H1 (cell line): Measurements from ENCODE around the gene COL19A1. TPM values are rescaled to one million over a fixed set of nuclear protein-coding genes. Genes with fewer than 3 reads are reported as not detected.

ENCODE experiments used
- CTCF ChIA-PET: fragments of 300-600 bp; sonication (Branson Sonifier 250); formaldehyde crosslinking; loops from one replicate; lab custom pipeline; 2021; ENCODE audit not compliant: partially characterized antibody; lab: Charles Lee
- POLR2A ChIA-PET: fragments of 300-600 bp; sonication (Branson Sonifier 250); formaldehyde crosslinking; loops from one replicate; lab custom pipeline; 2021; ENCODE audit warnings: inconsistent platforms; ENCODE audit not compliant: partially characterized antibody; lab: Charles Lee
- DNase-seq, 2 experiments: peaks; one replicate each; pipeline versions ENCODE4 v3.0.0 to v3.0.0-alpha.2; 2010 to 2022; ENCODE audit warnings: low spot score in 2 of 2, low read depth in 1 of 2, mixed read lengths in 1 of 2
- FAIRE-seq: peaks from 2 replicates; lab custom pipeline; 2011; peaks lifted over from hg19 to GRCh38; lab: Jason Lieb, UNC
- H2AFZ ChIP-seq: 2 replicates; pipeline ENCODE4 v1.8.1; 2012; ENCODE audit warnings: low read length, inconsistent platforms
- H2AK5ac ChIP-seq: 2 replicates; pipeline ENCODE4 v1.6.1; 2013; ENCODE audit warnings: low read depth, low read length
- H2BK120ac ChIP-seq: replicated peaks from 2 replicates; pipeline ENCODE3; 2013; ENCODE audit warnings: low read depth, low read length, inconsistent platforms
- H2BK12ac ChIP-seq: 2 replicates; pipeline ENCODE4 v1.6.1; 2013; ENCODE audit warnings: low read depth, low read length
- H2BK15ac ChIP-seq: 2 replicates; pipeline ENCODE4 v1.6.1; 2013; ENCODE audit warnings: low read length
- H2BK20ac ChIP-seq: 2 replicates; pipeline ENCODE4 v1.6.1; 2013; ENCODE audit warnings: low read length
- H2BK5ac ChIP-seq: 2 replicates; pipeline ENCODE4 v1.6.1; 2013; ENCODE audit warnings: low read depth, low read length
- H3K14ac ChIP-seq: 2 replicates; pipeline ENCODE4 v1.6.1; 2013; ENCODE audit warnings: inconsistent platforms; ENCODE audit not compliant: insufficient read length
- H3K18ac ChIP-seq: 2 replicates; pipeline ENCODE4 v1.6.1; 2013; ENCODE audit warnings: low read length; ENCODE audit errors: extremely low read depth
- H3K23ac ChIP-seq: 2 replicates; pipeline ENCODE4 v1.6.1; 2013; ENCODE audit warnings: inconsistent platforms; ENCODE audit not compliant: insufficient read length
- H3K23me2 ChIP-seq: 2 replicates; pipeline ENCODE4 v1.6.1; 2013; ENCODE audit warnings: low read depth, low read length
- H3K27ac ChIP-seq: 2 replicates; pipeline ENCODE4 v1.6.1; 2011; ENCODE audit warnings: low read depth, low read length, inconsistent platforms
- H3K27me3 ChIP-seq, 4 experiments: replicated peaks in 1 of 4; 1 replicate in 1 of 4; 2 replicates in 3 of 4; pipeline versions ENCODE4 v1.6.1 to v1.8.1; 2011 to 2013; ENCODE audit warnings: low read length in 3 of 4, mild to moderate bottlenecking in 3 of 4, inconsistent platforms in 2 of 4, mixed read lengths in 2 of 4, moderate library complexity in 1 of 4; ENCODE audit not compliant: control insufficient read depth in 3 of 4, insufficient read depth in 3 of 4; ENCODE audit errors: extremely low read depth in 1 of 4
- H3K36me3 ChIP-seq, 4 experiments: 2 replicates each; pipeline versions ENCODE4 v1.6.1 to v1.8.1; 2011 to 2013; ENCODE audit warnings: mild to moderate bottlenecking in 4 of 4, low read length in 3 of 4, moderate library complexity in 2 of 4, control low read depth in 1 of 4, inconsistent platforms in 1 of 4; ENCODE audit not compliant: insufficient read depth in 4 of 4, control insufficient read depth in 2 of 4
- H3K4ac ChIP-seq: replicated peaks from 2 replicates; pipeline ENCODE3; 2013; ENCODE audit warnings: low read length, low read depth, mixed read lengths, inconsistent platforms; ENCODE audit not compliant: insufficient read length
- H3K4me1 ChIP-seq, 4 experiments: replicated peaks in 1 of 4; 1 replicate in 1 of 4; 2 replicates in 3 of 4; pipeline versions ENCODE4 v1.6.1 to v1.8.1; 2011 to 2013; ENCODE audit warnings: low read length in 3 of 4, inconsistent platforms in 2 of 4, mixed read lengths in 1 of 4; ENCODE audit not compliant: insufficient read depth in 4 of 4, control insufficient read depth in 3 of 4
- H3K4me2 ChIP-seq, 2 experiments: 2 replicates each; pipeline versions ENCODE4 v1.6.1 to v1.8.1; 2011 to 2013; ENCODE audit warnings: low read depth in 2 of 2, low read length in 2 of 2, control low read depth in 1 of 2, inconsistent platforms in 1 of 2, mild to moderate bottlenecking in 1 of 2; ENCODE audit not compliant: insufficient read depth in 1 of 2
- H3K4me3 ChIP-seq, 4 experiments: fragments of 200-600, 300-600 bp in 1 of 4; sonication (generic), shearing (Covaris generic), sonication (Bioruptor Twin) in 1 of 4; 2 replicates each; pipeline versions ENCODE4 v1.5.1 to v1.8.1; 2011 to 2016; ENCODE audit warnings: low read length in 4 of 4, low read depth in 3 of 4, control low read depth in 2 of 4, inconsistent platforms in 2 of 4, mild to moderate bottlenecking in 2 of 4, mixed read lengths in 1 of 4, moderate library complexity in 1 of 4; ENCODE audit not compliant: insufficient read depth in 2 of 4; ENCODE audit errors: extremely low read depth in 1 of 4
- H3K56ac ChIP-seq: replicated peaks from 2 replicates; pipeline ENCODE3; 2013; ENCODE audit warnings: low read depth, mild to moderate bottlenecking, mixed read lengths, low read length, inconsistent platforms; ENCODE audit not compliant: insufficient read length
- H3K79me1 ChIP-seq: 2 replicates; pipeline ENCODE4 v1.6.1; 2013; ENCODE audit warnings: low read depth, low read length, control low read depth
- H3K79me2 ChIP-seq, 2 experiments: 2 replicates each; pipeline versions ENCODE4 v1.6.1 to v1.8.1; 2012 to 2013; ENCODE audit warnings: low read length in 2 of 2, mild to moderate bottlenecking in 2 of 2, inconsistent platforms in 1 of 2; ENCODE audit not compliant: insufficient read depth in 2 of 2, control insufficient read depth in 1 of 2
- H3K9ac ChIP-seq, 4 experiments: replicated peaks in 1 of 4; 1 replicate in 1 of 4; 2 replicates in 3 of 4; pipeline versions ENCODE4 v1.6.1 to v1.8.1; 2011 to 2013; ENCODE audit warnings: low read depth in 3 of 4, low read length in 3 of 4, control low read depth in 2 of 4, mild to moderate bottlenecking in 2 of 4, moderate library complexity in 2 of 4, inconsistent platforms in 1 of 4; ENCODE audit errors: extremely low read depth in 1 of 4
- H3K9me3 ChIP-seq, 2 experiments: 2 replicates each; pipeline versions ENCODE4 v1.6.1 to v1.8.1; 2012 to 2013; ENCODE audit warnings: mild to moderate bottlenecking in 2 of 2, moderate library complexity in 2 of 2, control low read depth in 1 of 2, inconsistent platforms in 1 of 2, low read depth in 1 of 2, low read length in 1 of 2, mixed read lengths in 1 of 2; ENCODE audit not compliant: insufficient read depth in 2 of 2
- H4K20me1 ChIP-seq, 2 experiments: replicated peaks in 1 of 2; 2 replicates each; pipeline versions ENCODE3 to v1.8.1; 2011 to 2013; ENCODE audit warnings: inconsistent platforms in 2 of 2, low read length in 2 of 2, mild to moderate bottlenecking in 1 of 2; ENCODE audit not compliant: insufficient read depth in 2 of 2, control insufficient read depth in 1 of 2
- H4K5ac ChIP-seq: 2 replicates; pipeline ENCODE4 v1.6.1; 2013; ENCODE audit warnings: low read length, low read depth, mixed read lengths, inconsistent platforms; ENCODE audit not compliant: insufficient read length
- H4K8ac ChIP-seq: 2 replicates; pipeline ENCODE4 v1.8.0; 2013; ENCODE audit warnings: mild to moderate bottlenecking, moderate library complexity, low read length, inconsistent platforms; ENCODE audit not compliant: insufficient read depth; ENCODE audit errors: extremely low read depth
- H4K91ac ChIP-seq: replicated peaks from 2 replicates; pipeline ENCODE3; 2013; ENCODE audit warnings: low read length, mixed read lengths, inconsistent platforms; ENCODE audit not compliant: insufficient read length
- WGBS, 2 experiments: shearing (Covaris generic) in 1 of 2; methylation state at CpG; one replicate each; pipeline versions ENCODE4 v1.1.6 to v1.1.7; 2013 to 2015; ENCODE audit warnings: low lambda C conversion rate in 2 of 2, mixed read lengths in 2 of 2, inconsistent platforms in 1 of 2, low coverage in 1 of 2, missing lambda C conversion rate in 1 of 2; ENCODE audit not compliant: insufficient replicate concordance in 2 of 2, insufficient coverage in 1 of 2, insufficient read length in 1 of 2; ENCODE audit errors: extremely low coverage in 1 of 2, missing lambda C conversion rate in 1 of 2; 5-methylcytosine and 5-hydroxymethylcytosine counted together
- polyA plus RNA-seq, 7 experiments: library from polyadenylated mRNA; depleted of rRNA in 3 of 7; stranded (reverse) in 5 of 7; unstranded in 2 of 7; fragments of >200 nt in 5 of 7; fragments of 200-250 nt in 2 of 7; gene quantifications; 1 replicate in 5 of 7; 2 replicates in 1 of 7; 4 replicates in 1 of 7; pipeline versions ENCODE4 v1.2.1 to v1.2.3, GENCODE V29; 2011 to 2013; ENCODE audit warnings: missing spikeins in 2 of 7, mixed read lengths in 2 of 7
- total RNA-seq: library from RNA; stranded (reverse); fragmentation: NEBNext Ultra II Directional; extraction: Animal tissue kit (Norgen Biotek cat#: 25700); gene quantifications from 2 replicates; pipeline ENCODE4 v1.2.1, GENCODE V29; 2021
- TF ChIP-seq, protein P1 (sequence below): fragments of 300-600 bp; sonication (generic); IDR thresholded peaks from 2 replicates; pipeline ENCODE4 v1.7.1; 2012; ENCODE audit warnings: low read length, moderate library complexity, mild to moderate bottlenecking, inconsistent platforms; ENCODE audit not compliant: insufficient replicate concordance

COL19A1 gene
- total and polyA plus RNA-seq, 2 of the 8 experiments (the other 6 are each of a cell fraction or from before 2014, with no cell fraction given) = not detected

DNA sequence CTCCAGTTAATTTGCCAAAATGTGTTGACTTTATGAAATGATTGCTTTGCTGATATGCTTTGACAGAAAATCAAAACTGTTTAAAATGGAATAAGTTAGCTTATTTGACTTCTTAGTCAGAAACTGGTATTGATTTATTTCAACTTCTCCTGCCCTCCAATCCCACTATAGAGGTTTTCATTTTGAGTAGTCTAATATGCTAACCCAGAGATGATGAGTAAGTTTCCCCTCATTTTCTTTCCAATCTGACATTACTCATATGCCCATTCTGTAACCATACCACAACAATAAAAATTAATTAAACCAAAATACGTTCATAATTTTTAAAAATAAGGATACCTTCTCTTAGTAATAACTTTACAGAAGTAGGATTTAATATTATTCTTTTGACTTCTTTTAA, 78.8 kb downstream of the COL19A1 start:
- POLR2A ChIA-PET = no interaction called here
- Histone ChIP-seq H3K79me2 (no peaks in the 10 kb centered on the region), H4K20me1 (no peaks in the 10 kb centered on the region), H3K23me2 (no peaks in the 10 kb centered on the region), H3K27ac (no peak overlapping the region), H2BK20ac (no peak overlapping the region), H3K9ac (no peak overlapping the region), H3K4me3 (no peak overlapping the region), H2AK5ac (no peak overlapping the region), H2BK15ac (no peak overlapping the region), H3K79me1 (no peaks in the 10 kb centered on the region), H2BK120ac (no peak overlapping the region), H4K8ac (no peak overlapping the region), H4K91ac (no peak overlapping the region), H3K4me1 (no peaks in the 10 kb centered on the region), H3K18ac (no peak overlapping the region), H2BK12ac (no peak overlapping the region), H3K23ac (no peak overlapping the region), H2BK5ac (no peak overlapping the region), H3K4me2 (no peak overlapping the region), H3K36me3 (no peaks in the 10 kb centered on the region), H4K5ac (no peak overlapping the region), H3K4ac (no peak overlapping the region), H3K9me3 (no peaks in the 10 kb centered on the region), H3K56ac (no peak overlapping the region), H3K14ac (no peak overlapping the region), H3K27me3 (no peaks in the 10 kb centered on the region), H2AFZ (no peak overlapping the region)
- CTCF ChIA-PET = no interaction called here
- DNase-seq (no peak), FAIRE-seq (no peak)
- WGBS, 2 experiments = 82% methylated on average over 1 of the region's 1 CpG; no CpG with 5 or more reads in 1 of the 2 experiments
- TF ChIP-seq, protein P1, sequence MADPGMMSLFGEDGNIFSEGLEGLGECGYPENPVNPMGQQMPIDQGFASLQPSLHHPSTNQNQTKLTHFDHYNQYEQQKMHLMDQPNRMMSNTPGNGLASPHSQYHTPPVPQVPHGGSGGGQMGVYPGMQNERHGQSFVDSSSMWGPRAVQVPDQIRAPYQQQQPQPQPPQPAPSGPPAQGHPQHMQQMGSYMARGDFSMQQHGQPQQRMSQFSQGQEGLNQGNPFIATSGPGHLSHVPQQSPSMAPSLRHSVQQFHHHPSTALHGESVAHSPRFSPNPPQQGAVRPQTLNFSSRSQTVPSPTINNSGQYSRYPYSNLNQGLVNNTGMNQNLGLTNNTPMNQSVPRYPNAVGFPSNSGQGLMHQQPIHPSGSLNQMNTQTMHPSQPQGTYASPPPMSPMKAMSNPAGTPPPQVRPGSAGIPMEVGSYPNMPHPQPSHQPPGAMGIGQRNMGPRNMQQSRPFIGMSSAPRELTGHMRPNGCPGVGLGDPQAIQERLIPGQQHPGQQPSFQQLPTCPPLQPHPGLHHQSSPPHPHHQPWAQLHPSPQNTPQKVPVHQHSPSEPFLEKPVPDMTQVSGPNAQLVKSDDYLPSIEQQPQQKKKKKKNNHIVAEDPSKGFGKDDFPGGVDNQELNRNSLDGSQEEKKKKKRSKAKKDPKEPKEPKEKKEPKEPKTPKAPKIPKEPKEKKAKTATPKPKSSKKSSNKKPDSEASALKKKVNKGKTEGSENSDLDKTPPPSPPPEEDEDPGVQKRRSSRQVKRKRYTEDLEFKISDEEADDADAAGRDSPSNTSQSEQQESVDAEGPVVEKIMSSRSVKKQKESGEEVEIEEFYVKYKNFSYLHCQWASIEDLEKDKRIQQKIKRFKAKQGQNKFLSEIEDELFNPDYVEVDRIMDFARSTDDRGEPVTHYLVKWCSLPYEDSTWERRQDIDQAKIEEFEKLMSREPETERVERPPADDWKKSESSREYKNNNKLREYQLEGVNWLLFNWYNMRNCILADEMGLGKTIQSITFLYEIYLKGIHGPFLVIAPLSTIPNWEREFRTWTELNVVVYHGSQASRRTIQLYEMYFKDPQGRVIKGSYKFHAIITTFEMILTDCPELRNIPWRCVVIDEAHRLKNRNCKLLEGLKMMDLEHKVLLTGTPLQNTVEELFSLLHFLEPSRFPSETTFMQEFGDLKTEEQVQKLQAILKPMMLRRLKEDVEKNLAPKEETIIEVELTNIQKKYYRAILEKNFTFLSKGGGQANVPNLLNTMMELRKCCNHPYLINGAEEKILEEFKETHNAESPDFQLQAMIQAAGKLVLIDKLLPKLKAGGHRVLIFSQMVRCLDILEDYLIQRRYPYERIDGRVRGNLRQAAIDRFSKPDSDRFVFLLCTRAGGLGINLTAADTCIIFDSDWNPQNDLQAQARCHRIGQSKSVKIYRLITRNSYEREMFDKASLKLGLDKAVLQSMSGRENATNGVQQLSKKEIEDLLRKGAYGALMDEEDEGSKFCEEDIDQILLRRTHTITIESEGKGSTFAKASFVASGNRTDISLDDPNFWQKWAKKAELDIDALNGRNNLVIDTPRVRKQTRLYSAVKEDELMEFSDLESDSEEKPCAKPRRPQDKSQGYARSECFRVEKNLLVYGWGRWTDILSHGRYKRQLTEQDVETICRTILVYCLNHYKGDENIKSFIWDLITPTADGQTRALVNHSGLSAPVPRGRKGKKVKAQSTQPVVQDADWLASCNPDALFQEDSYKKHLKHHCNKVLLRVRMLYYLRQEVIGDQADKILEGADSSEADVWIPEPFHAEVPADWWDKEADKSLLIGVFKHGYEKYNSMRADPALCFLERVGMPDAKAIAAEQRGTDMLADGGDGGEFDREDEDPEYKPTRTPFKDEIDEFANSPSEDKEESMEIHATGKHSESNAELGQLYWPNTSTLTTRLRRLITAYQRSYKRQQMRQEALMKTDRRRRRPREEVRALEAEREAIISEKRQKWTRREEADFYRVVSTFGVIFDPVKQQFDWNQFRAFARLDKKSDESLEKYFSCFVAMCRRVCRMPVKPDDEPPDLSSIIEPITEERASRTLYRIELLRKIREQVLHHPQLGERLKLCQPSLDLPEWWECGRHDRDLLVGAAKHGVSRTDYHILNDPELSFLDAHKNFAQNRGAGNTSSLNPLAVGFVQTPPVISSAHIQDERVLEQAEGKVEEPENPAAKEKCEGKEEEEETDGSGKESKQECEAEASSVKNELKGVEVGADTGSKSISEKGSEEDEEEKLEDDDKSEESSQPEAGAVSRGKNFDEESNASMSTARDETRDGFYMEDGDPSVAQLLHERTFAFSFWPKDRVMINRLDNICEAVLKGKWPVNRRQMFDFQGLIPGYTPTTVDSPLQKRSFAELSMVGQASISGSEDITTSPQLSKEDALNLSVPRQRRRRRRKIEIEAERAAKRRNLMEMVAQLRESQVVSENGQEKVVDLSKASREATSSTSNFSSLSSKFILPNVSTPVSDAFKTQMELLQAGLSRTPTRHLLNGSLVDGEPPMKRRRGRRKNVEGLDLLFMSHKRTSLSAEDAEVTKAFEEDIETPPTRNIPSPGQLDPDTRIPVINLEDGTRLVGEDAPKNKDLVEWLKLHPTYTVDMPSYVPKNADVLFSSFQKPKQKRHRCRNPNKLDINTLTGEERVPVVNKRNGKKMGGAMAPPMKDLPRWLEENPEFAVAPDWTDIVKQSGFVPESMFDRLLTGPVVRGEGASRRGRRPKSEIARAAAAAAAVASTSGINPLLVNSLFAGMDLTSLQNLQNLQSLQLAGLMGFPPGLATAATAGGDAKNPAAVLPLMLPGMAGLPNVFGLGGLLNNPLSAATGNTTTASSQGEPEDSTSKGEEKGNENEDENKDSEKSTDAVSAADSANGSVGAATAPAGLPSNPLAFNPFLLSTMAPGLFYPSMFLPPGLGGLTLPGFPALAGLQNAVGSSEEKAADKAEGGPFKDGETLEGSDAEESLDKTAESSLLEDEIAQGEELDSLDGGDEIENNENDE = no peak
